ENCODE measurements around the gene PGP.

DNA sequence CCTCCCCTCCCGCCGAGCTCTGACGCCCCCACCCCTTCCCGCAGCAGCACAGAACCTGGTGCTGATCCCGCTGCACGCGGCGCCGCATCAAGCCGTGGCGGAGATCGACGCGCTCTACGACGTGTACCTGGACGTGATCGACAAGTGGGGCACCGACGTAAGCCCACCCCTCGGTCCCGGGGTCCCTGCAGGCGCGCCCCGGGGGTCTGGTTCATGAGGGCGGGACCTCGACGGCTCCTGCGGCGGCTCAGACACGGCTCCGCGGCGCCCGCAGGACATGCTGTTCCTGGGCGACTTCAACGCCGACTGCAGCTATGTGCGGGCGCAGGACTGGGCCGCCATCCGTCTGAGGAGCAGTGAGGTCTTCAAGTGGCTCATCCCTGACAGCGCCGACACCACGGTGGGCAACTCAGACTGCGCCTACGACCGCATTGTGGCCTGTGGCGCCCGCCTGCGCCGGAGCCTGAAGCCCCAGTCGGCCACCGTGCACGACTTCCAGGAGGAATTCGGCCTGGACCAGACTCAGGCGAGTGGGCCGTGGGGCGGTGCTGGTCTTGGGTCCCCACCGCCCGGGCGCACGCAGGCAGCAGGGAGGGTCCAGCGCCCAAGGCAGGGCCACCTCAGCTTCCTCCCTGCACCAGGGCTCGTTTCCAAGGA, 23.0 kb upstream of the PGP start:
- TF ChIP-seq, protein P1, sequence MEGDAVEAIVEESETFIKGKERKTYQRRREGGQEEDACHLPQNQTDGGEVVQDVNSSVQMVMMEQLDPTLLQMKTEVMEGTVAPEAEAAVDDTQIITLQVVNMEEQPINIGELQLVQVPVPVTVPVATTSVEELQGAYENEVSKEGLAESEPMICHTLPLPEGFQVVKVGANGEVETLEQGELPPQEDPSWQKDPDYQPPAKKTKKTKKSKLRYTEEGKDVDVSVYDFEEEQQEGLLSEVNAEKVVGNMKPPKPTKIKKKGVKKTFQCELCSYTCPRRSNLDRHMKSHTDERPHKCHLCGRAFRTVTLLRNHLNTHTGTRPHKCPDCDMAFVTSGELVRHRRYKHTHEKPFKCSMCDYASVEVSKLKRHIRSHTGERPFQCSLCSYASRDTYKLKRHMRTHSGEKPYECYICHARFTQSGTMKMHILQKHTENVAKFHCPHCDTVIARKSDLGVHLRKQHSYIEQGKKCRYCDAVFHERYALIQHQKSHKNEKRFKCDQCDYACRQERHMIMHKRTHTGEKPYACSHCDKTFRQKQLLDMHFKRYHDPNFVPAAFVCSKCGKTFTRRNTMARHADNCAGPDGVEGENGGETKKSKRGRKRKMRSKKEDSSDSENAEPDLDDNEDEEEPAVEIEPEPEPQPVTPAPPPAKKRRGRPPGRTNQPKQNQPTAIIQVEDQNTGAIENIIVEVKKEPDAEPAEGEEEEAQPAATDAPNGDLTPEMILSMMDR (IDR thresholded peaks at IDR 0.05; ENCODE audit: low read length) = no peak
- no peak for TF ChIP-seq EZH2phosphoT487 (IDR thresholded peaks at IDR 0.05; ENCODE audit: low read length)
- no peak for TF ChIP-seq EZH2 (optimal IDR thresholded peaks at IDR 0.05; ENCODE audit: low read depth, low read length)

All from MM.1S (cell line).